GM08714 (cell line): ENCODE measurements around the gene CAPZB.

Experiments
- H3K4me3 ChIP-seq: fragments of 200-500 bp; sonication (Bioruptor generic); 2 replicates; pipeline ENCODE4 v1.5.1; 2014; ENCODE audit warnings: mild to moderate bottlenecking, low read length, inconsistent platforms
- ZNF274 ChIP-seq: IDR thresholded peaks from 2 replicates; pipeline ENCODE4 v1.6.1; 2012; ENCODE audit warnings: mild to moderate bottlenecking, low read depth, low read length

Gene CAPZB

DNA sequence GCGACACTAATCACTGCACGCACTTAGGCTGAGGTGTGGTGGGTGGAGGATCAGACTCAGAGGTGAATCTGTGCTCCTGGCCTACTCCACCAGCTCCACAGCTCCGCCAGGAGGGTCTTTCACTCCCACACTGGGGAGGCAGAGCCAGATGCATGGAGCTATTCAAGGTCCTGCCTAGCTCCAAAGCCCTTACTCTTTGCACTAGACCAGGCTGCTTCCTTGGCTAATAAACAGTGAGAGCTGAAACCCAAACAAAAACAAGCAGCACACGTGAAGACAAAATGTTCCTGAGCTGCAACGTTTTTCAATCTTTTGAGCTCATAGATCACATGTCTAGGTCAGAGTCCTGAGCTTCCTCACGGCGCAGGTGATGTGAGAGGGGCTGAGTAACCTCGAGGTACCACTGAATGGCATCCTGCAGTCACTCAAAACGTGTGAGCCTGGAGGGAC lies 19.2 kb downstream of the CAPZB start:
- TF ChIP-seq ZNF274: no peak
- no peak overlapping the region for H3K4me3 ChIP-seq

DNA sequence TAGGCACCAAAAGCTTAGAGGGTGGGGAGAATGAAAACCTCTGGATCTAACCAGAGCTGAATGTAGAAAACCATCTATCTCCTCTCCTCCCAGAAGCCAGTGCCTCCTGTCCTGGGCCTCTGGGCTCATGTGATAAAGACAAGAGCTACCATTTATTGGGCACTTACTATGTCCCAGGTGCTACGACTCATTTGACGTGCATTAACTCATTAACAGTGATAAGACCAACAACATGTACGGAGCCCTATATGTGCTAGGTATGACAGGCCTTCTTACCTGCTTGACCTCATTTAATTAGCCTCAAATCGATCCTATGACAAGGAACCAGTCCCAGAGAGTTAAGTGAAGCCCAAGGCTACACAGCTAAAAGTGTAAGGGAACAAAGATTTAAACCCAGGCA lies 19.7 kb downstream of the CAPZB start:
- no peak overlapping the region for H3K4me3 ChIP-seq
- no peak for TF ChIP-seq ZNF274

DNA sequence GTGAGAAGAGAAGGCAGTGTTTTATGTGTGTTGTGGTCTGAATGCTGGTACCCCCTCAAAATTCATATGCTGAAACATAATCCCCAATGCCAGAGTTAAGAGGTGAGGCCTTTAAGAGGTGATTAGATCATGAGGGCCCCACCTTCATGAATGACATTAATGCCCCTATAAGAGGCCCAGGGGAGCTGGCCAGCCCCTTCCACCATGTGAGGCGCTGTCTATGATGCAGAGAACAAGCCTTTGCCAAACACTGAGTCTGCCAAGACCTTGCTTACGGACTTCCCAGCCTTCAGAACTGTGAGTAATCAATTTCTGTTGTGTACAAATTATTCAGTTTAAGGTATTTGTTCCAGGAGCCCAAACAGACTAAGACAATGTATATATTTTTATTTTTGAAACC lies 20.2 kb downstream of the CAPZB start:
- H3K4me3 ChIP-seq: no peak overlapping the region
- TF ChIP-seq ZNF274: no peak

DNA sequence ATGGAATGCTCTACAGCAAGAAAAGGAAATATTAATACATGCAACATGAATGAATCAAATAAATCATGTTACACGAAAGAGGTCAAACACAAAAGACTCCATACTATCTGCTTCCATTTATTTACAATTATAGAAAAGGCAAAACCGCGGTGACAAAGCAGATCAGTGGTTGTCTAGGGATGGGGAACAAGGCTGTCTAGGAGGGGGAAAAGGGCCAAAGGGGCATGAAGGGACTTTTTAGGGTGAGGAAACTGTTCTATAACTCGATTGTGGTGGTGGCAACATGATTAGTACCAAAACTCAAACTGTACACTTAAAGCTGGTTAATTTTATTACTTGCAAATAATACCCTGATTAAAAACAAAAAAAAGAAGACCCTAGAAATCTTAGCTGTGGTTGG lies 20.6 kb downstream of the CAPZB start:
- H3K4me3 ChIP-seq: no peak overlapping the region
- TF ChIP-seq ZNF274: no peak

- no peak for TF ChIP-seq ZNF274
- no peak overlapping the region; the same call in 1 of the 2 replicates for H3K4me3 ChIP-seq
Measured at GRCh38 chr1:19463504-19463803, 21.9 kb downstream of the CAPZB start.

DNA sequence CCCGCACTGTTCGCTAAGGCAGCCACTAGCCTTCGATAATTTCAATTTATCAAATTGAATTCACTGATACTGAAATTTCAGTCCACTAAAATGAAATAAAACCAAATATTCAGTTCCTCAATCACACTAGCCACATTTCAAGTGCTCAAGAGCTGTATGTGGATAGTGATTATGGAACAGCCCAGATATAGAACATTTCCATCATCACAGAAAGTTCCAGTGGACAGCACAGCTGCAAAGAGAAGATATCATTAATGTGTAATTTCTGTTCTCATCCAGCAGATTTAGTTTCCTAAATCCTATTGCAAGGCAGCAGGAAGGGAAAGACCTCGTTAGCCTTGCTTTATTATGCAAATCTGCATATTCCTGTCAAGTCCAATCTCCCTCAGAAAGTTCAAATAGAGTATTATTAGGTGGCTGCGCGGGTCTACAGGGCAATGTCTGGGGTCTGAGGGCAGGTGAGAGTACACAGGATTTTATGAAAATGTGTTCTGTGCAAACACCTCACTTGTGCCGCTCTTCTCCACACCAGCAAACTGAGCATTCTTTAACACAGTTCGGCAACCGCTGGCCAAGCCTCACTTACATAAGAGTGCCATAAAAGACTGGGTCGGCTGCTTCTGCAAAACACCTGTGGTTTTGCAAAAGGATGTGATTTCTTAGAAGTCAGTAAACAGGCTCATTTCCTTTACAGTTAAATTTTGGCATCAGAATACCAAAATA lies 22.4 kb downstream of the CAPZB start:
- H3K4me3 ChIP-seq: no peak overlapping the region
- TF ChIP-seq ZNF274: no peak

DNA sequence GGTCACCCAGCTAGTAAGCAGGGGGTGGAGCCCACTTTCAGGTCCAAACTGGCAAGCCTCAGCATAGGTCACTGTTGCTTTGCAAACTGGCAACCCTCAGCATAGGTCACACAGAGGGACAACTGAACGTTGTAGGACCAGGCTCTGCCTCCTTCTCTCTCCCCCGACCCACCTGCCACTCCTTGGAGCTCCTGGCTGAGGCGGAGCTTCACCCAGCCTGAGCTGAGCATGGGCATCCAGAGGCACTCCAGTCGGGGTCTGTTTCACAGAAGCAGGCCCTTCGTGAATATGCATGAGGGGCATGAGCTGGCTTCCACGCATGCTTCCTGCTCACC lies 24.2 kb downstream of the CAPZB start:
- no peak for TF ChIP-seq ZNF274
- H3K4me3 ChIP-seq: no peak overlapping the region

- no peak overlapping the region for H3K4me3 ChIP-seq
- TF ChIP-seq ZNF274: no peak
Measured at GRCh38 chr1:19460535-19461219, 24.7 kb downstream of the CAPZB start.

- H3K4me3 ChIP-seq: no peak overlapping the region
- no peak for TF ChIP-seq ZNF274
Measured at GRCh38 chr1:19458815-19459417, 26.4 kb downstream of the CAPZB start.

GRCh38 chr1:19457607-19458006 lies 27.7 kb downstream of the CAPZB start:
- no peak overlapping the region for H3K4me3 ChIP-seq

DNA sequence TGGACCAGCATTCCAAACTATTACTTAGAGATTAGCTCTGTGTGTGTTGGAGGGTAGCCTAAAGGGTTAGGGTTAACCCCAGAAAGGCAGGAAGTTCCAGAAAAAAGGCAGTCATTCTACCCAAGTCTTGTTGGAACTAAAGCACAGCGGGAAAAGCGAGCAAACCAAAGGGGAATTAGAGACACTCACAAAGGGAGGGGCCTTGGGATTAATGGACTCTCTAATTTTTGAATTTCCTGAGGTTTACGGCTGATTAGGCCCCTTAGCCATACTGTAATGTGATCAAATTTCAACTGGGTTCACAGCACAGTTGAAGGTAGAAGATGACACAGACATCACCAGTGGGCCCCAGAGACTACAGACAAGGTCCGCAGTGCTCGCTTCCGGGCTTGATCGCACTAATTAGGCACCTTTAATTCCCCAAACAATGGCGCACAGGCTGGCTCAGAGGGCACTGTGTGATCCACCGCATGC lies 28.3 kb downstream of the CAPZB start:
- TF ChIP-seq ZNF274: no peak

More at GRCh38 chr1:19457607-19458006, 27.7 kb downstream of the CAPZB start:
- no peak for TF ChIP-seq ZNF274

GRCh38 chr1:19455353-19455752 lies 30.0 kb downstream of the CAPZB start:
- no peak for TF ChIP-seq ZNF274
- no peak overlapping the region for H3K4me3 ChIP-seq

More for the DNA sequence above, 28.3 kb downstream of the CAPZB start:
- H3K4me3 ChIP-seq: no peak overlapping the region

- no peak for TF ChIP-seq ZNF274
Measured at GRCh38 chr1:19454265-19455146, 30.8 kb downstream of the CAPZB start.

DNA sequence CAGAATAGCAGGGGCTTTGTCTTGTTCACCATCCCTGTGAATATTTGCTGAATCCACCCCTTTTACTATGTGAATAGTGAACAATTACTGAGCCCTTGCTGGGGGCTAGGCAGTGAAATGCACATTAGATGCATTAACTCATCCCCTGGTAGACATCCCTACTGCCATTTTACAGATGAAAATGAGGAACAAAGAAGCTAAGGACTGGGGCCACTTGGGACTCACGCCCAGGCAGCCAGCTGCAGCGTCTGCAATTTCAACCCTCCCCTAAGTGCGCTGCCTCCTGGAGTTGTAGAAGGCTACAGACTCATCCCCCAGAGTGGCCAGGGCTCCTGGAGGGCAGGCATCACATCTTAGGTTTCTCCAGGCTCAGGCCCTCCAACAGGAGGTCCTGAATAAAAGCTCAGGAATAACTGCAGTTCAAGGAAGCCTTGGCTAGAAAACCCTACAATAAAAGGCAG lies 31.6 kb downstream of the CAPZB start:
- no peak for TF ChIP-seq ZNF274
- H3K4me3 ChIP-seq: no peak overlapping the region

More at GRCh38 chr1:19454265-19455146, 30.8 kb downstream of the CAPZB start:
- no peak overlapping the region for H3K4me3 ChIP-seq
